ENCODE data around the gene PUS1.

DNA sequence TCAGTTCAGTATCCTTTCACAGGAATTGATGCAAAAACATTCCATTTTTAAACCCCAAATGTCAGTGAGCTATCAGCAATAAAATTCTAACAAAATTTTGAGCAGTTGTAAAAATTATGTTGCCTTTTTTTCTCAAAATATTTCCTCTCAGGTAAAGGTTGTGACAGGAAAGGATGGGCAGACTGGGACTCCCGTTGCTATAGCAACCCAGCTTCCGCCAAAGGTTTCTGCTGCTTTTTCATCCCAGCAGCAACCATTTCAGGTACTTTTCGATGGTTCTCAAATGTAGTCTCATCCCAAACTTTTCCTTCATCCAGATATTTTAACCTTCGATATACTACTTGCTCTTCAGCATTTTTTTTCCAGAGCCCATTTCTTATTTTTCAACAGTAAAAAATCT is 34.3 kb downstream of the PUS1 start:
- TF ChIP-seq POLR2A (IDR thresholded peaks at IDR 0.05; ENCODE audit: extremely low read depth, insufficient read length) (no peak), MAX (IDR thresholded peaks at IDR 0.05; ENCODE audit: low read depth, low read length) (no peak), MYC (IDR thresholded peaks at IDR 0.05; ENCODE audit: low read depth, low read length) (no peak)
- TF ChIP-seq, protein P1, sequence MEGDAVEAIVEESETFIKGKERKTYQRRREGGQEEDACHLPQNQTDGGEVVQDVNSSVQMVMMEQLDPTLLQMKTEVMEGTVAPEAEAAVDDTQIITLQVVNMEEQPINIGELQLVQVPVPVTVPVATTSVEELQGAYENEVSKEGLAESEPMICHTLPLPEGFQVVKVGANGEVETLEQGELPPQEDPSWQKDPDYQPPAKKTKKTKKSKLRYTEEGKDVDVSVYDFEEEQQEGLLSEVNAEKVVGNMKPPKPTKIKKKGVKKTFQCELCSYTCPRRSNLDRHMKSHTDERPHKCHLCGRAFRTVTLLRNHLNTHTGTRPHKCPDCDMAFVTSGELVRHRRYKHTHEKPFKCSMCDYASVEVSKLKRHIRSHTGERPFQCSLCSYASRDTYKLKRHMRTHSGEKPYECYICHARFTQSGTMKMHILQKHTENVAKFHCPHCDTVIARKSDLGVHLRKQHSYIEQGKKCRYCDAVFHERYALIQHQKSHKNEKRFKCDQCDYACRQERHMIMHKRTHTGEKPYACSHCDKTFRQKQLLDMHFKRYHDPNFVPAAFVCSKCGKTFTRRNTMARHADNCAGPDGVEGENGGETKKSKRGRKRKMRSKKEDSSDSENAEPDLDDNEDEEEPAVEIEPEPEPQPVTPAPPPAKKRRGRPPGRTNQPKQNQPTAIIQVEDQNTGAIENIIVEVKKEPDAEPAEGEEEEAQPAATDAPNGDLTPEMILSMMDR (IDR thresholded peaks at IDR 0.05; ENCODE audit: low read depth, low read length): no peak

Data from NB4 (cell line).